H1 (cell line): ENCODE results near the gene CDK5. TPM values are rescaled to one million over a fixed set of nuclear protein-coding genes. Genes with fewer than 3 reads are reported as not detected.

Experiments used
- CHD1 ChIP-seq: IDR thresholded peaks from 2 replicates; pipeline ENCODE4 v1.6.1; 2012; ENCODE audit warnings: low read depth, low read length, improper control_type of control experiment
- CREB1 ChIP-seq: IDR thresholded peaks from 2 replicates; pipeline ENCODE4 v1.6.1; 2012; ENCODE audit warnings: inconsistent platforms
- NRF1 ChIP-seq: IDR thresholded peaks from 2 replicates; pipeline ENCODE4 v1.6.1; 2011; ENCODE audit warnings: mild to moderate bottlenecking, low read depth, low read length, improper control_type of control experiment
- TEAD4 ChIP-seq: IDR thresholded peaks from 2 replicates; pipeline ENCODE4 v1.6.1; 2012; ENCODE audit warnings: low read depth, low read length, inconsistent platforms, mixed read lengths
- polyA plus RNA-seq, 7 experiments: library from polyadenylated mRNA; depleted of rRNA in 3 of 7; stranded (reverse) in 5 of 7; unstranded in 2 of 7; fragments of >200 nt in 5 of 7; fragments of 200-250 nt in 2 of 7; gene quantifications; 1 replicate in 5 of 7; 2 replicates in 1 of 7; 4 replicates in 1 of 7; pipeline versions ENCODE4 v1.2.1 to v1.2.3, GENCODE V29; 2011 to 2013; ENCODE audit warnings: missing spikeins in 2 of 7, mixed read lengths in 2 of 7
- total RNA-seq: library from RNA; stranded (reverse); fragmentation: NEBNext Ultra II Directional; extraction: Animal tissue kit (Norgen Biotek cat#: 25700); gene quantifications from 2 replicates; pipeline ENCODE4 v1.2.1, GENCODE V29; 2021

CDK5 gene
- total and polyA plus RNA-seq, 2 of the 8 experiments (the other 6 are each of a cell fraction or from before 2014, with no cell fraction given): 22.8 to 37.2 TPM

DNA sequence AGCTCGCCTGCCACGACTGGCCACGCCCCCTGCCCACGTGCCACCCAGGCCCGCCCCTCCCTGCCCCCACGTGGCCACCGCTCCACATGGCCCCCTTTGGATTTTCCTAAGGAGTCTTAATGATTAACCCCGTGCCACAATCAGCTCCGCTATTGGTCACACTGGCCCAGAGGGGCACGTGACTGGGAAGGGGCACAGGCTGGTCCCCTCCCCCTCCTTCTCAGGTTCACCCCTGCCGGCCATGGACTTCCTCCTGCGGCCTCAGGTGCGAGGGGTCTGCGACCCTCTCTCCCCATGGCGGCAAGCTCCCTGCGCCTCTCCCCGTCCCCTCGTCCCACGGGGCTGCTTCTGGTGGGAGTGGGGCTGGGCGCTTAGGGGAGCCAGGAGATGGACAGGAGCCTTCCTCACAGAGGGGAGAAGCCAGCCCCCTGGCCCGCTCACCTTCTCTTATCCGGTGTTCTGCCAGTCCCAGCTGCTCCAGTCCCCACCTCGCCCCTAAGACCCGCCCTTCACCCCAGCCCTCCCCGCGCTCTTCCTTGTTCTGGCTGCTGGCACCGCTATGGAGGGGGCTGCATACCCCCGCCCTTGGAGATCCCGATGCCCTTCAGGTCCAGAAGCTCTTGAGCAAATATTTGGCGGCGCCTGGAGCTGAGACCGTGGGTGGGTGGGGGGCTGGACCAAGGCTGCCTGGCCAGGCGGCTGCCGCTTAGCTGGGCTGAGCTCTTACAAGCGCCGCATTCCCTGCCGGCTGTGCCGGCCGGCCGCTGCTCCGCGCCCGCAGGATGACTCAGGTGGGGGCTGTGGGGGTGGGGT, 4.9 kb upstream of the CDK5 start (continued):
- TF ChIP-seq TEAD4 (no peak), NRF1 (no peak), CREB1 (no peak; the same call in 1 of the 2 replicates), CHD1 (no peak)
